ENCODE measurements around the gene NIM1K.
"Not testable (repeated sequence)": the region's sequence is repeated elsewhere in the genome, so short reads cannot be mapped to it uniquely, and the experiment has no call there.

The NIM1K gene

GRCh38 chr5:43281840-43282658, 90.0 kb downstream of the NIM1K start:
- DNase-seq (ENCODE audit: low spot score), result no peak

DNA sequence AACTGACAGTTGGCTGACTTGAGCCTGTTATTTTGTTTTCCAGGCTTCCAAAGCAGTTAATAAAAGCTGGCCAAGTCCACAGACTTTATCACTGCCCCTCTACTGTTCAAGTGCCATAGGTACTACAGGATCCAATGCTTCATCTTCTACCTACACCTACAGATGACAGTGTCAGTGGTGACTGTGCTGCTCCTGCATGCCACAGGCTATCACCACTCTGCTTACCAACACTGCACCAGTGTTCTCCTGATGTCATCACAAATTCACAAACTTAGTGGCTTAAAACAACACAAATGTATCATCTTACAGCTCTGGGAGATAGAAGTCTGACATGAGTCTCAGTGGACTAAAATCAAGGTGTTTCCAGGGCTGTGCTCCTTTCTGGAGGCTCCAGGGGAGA, 94.6 kb downstream of the NIM1K start:
- no peak for DNase-seq (ENCODE audit: low spot score)

- no peak for DNase-seq (ENCODE audit: low spot score)
Measured at GRCh38 chr5:43287493-43287892, 95.5 kb downstream of the NIM1K start.

GRCh38 chr5:43288269-43288831, 96.3 kb downstream of the NIM1K start:
- no peak for DNase-seq (ENCODE audit: low spot score)

DNA sequence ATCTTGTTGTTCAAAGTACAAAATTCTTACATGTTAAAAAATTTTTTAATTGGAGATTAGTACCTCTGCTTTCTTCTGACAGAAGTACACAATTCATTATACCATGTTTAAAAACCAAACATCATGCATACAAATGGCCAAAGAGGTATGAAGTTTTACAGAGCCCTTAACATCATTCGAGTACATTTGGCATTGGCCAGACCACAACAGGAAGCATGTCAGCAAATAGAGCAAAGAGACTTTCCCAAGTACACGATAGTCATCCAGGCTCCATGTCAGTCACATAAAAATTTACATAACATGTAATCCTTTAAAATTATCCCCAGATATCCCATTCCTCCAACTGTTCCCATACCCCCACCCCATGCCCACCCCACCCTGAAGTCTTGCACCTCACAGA, 98.7 kb downstream of the NIM1K start:
- no peak for DNase-seq (ENCODE audit: low spot score)

DNA sequence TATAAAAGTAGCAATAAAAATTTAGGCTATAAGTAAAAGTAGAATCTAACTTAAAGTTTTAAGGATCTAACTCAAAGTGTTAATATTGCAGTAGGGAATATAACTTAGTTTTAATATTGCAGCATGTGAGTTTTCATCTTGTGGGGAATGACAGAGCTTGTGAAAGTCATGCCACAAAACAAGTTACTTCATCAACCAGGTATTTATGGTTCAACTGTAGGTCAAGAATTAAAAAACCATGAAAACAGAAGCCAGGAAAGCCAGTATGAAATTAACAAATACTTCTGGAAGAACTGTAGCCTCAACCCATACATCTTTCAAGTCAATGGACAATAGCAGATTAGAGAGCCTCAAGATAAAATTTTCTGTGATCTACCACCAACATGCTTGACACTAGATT, 102.2 kb downstream of the NIM1K start:
- no peak for DNase-seq (ENCODE audit: low spot score)

DNA sequence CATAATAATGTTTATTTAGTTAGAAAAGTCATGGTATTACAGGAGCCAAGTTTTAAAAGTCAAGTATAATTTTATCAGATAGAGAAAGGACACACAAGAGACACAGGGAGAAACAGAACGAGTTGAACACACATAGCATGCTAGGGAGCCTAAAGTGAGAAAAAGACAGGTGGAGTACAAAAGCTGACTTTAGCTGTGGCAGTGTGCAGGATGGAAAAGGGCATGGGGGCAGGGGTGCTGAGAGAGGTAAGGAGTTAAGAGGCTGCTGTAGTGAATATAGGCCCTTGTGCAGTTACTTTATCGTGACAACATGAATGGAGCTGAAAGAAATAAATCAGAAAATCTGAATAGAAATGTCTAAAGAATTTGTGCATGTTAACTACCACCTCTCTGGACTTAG, 103.2 kb downstream of the NIM1K start:
- DNase-seq (ENCODE audit: low spot score), result no peak

- no peak for DNase-seq (ENCODE audit: low spot score)
Measured at GRCh38 chr5:43296835-43297234, 104.8 kb downstream of the NIM1K start.

- no peak for DNase-seq (ENCODE audit: low spot score)
Measured at GRCh38 chr5:43298443-43298842, 106.4 kb downstream of the NIM1K start.

DNA sequence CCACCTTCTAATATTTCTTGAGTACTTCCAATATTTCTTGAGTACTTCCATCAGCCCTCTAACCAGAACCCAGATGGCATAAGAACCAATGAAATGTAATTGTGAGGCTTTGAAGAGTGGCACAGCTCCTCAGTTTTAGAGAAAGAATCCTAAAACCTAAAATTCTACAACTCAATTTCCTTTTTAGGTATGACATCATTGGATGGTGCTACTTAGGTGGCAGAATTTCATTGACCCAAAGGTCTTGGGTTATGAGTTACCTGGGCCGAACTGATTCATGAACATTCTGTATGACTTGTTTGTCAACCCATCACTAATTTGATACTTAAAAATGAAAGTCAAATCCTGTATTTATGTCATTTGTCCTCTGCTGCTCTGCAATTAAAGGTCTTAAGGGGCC, 108.1 kb downstream of the NIM1K start:
- DNase-seq (ENCODE audit: low spot score), result no peak

GRCh38 chr5:43301653-43302091, 109.6 kb downstream of the NIM1K start:
- no peak for DNase-seq (ENCODE audit: low spot score)

DNA sequence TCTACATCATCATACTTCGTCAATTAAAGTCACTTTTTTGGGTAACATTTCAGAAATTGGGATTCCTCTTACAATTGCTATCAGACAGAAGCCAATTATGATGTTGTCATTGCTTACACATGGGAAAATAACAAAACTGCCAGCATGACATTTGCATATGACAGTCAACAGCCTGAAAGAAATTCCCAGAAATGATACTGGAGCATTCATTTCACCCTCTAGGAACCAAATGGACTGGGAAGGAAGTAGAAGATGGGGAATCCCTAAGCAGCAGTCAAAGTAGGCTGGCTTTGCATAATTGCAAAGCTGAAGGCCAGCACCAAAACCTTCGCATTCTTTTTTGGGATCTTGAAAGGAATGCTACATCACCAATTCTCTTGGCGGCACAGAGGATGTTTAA, 110.5 kb downstream of the NIM1K start:
- DNase-seq (ENCODE audit: low spot score), result no peak

GRCh38 chr5:43303242-43303641, 111.2 kb downstream of the NIM1K start:
- no peak for DNase-seq (ENCODE audit: low spot score)

DNA sequence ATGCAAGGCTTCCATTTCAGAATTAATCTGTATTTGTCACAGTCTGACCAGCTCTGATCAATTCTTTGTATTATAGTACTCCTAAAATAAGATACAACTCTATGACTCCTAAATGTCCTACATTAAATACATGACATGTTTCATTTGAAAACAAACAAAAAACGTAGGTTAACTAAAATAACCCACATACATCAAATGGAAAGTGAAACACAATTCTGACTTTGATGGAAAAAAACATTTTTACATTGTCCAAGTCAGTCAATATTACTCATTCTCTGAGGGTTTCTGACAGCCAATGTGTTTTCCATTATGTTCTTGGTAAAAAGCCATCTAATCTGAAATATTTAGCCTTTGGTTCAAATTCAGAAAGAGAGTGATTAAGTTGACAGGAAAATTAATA, 112.5 kb downstream of the NIM1K start:
- DNase-seq (ENCODE audit: low spot score), result no peak

DNA sequence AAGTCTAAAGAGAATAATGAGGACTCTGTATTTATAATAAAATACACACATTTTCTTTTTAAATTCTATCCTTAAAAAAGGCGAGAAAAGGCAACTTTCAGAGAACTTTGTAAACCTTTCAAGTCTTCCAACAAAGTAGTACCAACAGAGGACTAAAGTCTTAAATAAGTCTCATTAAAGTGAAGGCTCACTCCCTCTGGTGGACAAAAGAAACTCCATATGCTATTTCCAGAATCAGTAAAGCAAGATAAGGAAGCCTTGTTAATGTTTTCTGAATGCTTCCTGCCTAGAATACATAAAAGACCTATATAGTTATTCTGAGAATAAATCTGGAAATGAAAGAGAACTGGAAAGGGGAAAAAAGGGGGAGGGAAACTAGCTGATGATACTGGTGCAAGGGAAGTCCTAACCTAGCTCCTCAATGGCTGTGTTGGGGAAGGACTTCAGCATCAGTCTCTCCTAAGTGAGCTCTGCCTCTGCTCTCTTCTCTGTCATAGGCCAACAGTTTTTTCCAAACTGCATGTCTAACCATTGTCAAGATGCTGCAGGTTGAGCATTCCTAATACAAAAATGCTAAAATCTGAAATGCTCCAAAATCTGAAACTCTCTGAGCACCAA, 114.0 kb downstream of the NIM1K start:
- DNase-seq (ENCODE audit: low spot score), result peak; percentile 71

GRCh38 chr5:43306954-43307353, 114.9 kb downstream of the NIM1K start:
- DNase-seq (ENCODE audit: low spot score), result not testable (repeated sequence)

GRCh38 chr5:43309122-43309521, 117.1 kb downstream of the NIM1K start:
- no peak for DNase-seq (ENCODE audit: low spot score)

DNA sequence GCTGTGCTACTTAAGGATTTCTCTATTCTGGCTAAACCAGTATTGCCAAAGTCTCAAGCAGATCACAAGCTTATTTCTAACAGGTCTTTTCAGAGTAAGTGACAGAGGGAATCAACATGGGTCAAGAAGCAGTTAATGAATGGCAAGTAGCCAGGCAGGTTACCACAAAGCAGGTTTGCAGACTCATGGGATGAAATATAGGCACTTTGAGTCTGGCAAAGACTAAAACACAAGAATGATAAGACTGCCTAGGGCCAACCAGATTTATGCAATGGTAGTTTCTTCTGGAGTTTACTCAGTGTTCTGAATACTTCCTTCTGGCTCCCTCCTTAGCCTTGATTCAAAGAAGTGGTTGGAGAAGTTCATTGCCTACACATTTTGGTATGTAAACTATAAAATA, 117.6 kb downstream of the NIM1K start:
- DNase-seq (ENCODE audit: low spot score), result no peak

- peak; percentile 13 for DNase-seq (ENCODE audit: low spot score)
Measured at GRCh38 chr5:43312076-43312661, 120.1 kb downstream of the NIM1K start.

DNA sequence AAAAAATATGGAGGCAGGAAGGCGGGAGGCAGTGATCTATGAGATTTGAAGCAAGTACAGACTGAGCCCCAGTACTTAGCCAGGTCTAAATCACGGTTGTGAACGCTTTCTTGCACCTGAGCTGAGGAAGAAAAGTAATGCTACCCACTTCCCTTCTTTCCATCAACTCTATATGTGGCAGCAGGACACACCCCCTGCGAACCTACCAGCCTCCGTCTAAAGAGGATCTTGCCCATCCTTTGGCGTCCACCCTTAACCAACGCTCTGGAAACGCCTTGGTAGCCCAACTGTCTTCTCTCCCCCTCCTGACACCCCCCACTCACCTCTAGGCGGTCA, 120.6 kb downstream of the NIM1K start:
- no peak for DNase-seq (ENCODE audit: low spot score)

DNA sequence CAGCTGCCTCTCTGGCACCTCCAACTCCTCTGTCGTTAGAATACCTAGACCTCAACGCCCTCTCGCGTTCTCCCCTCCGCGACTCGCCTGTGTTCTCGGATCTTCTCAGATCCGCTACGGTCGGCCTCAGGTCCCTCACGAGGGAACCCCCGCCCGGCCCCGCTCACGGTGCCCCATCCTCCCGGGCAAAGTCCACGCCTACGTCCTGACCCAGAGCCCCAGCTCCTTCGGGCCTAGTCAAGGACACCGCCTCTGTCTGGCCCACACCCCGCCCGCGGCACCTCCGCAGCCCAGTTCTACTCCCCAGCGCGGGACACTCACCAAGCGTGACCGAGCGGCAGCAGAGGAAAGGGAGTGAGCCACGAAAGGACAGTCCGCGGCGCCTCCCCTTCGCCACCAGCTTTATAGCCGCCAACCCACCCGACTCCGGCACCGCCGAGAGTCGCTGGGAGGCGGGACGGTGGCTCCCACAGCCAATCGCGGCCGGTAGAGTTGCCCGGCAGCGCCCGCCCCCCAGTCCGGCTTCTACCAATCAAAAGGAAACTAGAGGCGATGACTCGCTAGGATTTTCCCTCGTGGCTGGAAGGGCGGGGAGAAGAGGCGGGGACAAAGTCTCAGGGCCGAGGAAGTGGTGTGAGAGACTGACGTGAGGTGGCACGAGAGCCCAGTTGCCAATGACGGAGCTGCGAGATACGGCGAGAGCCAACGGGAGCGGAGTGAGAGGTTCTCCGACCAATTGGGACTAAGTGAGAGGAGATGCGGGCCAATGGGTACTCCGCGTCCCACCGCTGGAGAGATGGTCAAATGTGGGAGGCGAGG, 121.2 kb downstream of the NIM1K start, which contains the start of gene HMGCS1:
TSS of gene HMGCS1 (minus strand) at position 378 of the 819 bp plus-strand sequence. CDS start 14,447 bp downstream, outside the sequence.
- peak; percentile 100 for DNase-seq (ENCODE audit: low spot score)

DNA sequence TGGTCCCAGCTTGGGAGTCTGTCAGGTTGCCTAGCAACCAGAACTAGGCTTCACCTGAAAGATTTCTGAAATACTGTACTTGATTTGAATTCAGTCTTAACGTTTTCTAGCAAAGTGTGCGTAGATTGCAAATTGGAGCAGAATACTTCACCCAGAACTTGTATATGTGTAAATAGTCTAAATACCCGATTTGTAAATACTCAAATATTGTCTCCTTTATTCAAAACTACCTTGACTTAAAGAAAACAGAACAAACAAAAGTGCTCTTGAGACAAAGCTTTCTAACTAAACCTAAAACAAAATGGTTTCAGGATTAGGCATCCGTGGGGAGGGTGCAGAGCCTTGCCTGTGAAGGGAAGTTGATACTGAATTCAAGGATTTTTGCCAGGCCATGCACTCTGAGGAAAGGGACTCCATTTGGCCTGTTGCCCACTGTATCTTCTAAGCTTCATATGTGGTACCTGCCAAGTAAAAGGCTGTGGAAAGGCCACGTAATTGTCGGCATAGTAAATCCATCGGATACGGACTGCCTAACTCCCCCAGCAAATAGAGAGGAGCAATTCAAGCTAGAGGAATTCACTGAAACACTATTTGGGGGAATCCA, 121.9 kb downstream of the NIM1K start:
- DNase-seq (ENCODE audit: low spot score), result no peak
